GM10847 (cell line): ENCODE data around the gene IGFN1.

Experiments used
- POLR2A ChIP-seq: IDR thresholded peaks from 2 replicates; pipeline ENCODE4 v1.6.1; 2011; ENCODE audit not compliant: insufficient read length; ENCODE audit errors: extremely low read depth

Gene IGFN1

GRCh38 chr1:201154389-201155165, 36.0 kb upstream of the IGFN1 start, which contains the start of gene TMEM9:
TSS of gene TMEM9 (minus strand) at chr1:201154474. CDS start at chr1:201153923, 551 bp downstream.
- TF ChIP-seq POLR2A, result no peak

- TF ChIP-seq POLR2A, result no peak
Measured at GRCh38 chr1:201155354-201155753, 35.3 kb upstream of the IGFN1 start.

- TF ChIP-seq POLR2A, result no peak
Measured at GRCh38 chr1:201156346-201156745, 34.3 kb upstream of the IGFN1 start.

- no peak for TF ChIP-seq POLR2A
Measured at GRCh38 chr1:201156819-201157218, 33.8 kb upstream of the IGFN1 start.

- TF ChIP-seq POLR2A, result no peak
Measured at GRCh38 chr1:201157949-201158348, 32.7 kb upstream of the IGFN1 start.

GRCh38 chr1:201163707-201164106, 26.9 kb upstream of the IGFN1 start:
- TF ChIP-seq POLR2A, result no peak

GRCh38 chr1:201164645-201165044, 26.0 kb upstream of the IGFN1 start:
- no peak for TF ChIP-seq POLR2A

GRCh38 chr1:201167041-201167991, 23.3 kb upstream of the IGFN1 start:
- TF ChIP-seq POLR2A, result no peak

GRCh38 chr1:201169203-201169602, 21.4 kb upstream of the IGFN1 start:
- TF ChIP-seq POLR2A, result no peak

- no peak for TF ChIP-seq POLR2A
Measured at GRCh38 chr1:201169971-201170532, 20.6 kb upstream of the IGFN1 start.

- TF ChIP-seq POLR2A, result peak; percentile 31
Measured at GRCh38 chr1:201170533-201171062, 20.0 kb upstream of the IGFN1 start.

GRCh38 chr1:201171063-201172036, 19.3 kb upstream of the IGFN1 start:
- no peak for TF ChIP-seq POLR2A

GRCh38 chr1:201172326-201172725, 18.3 kb upstream of the IGFN1 start:
- no peak for TF ChIP-seq POLR2A

GRCh38 chr1:201172999-201173610, 17.5 kb upstream of the IGFN1 start:
- TF ChIP-seq POLR2A, result no peak

GRCh38 chr1:201173736-201174135, 16.9 kb upstream of the IGFN1 start:
- no peak for TF ChIP-seq POLR2A
